A549 (cell line): Measurements from ENCODE around the gene RNF213. TPM values are rescaled to one million over a fixed set of nuclear protein-coding genes. Genes with fewer than 3 reads are reported as not detected.

ENCODE experiments used
- ATAC-seq, 2 experiments: fragments of 200-7000 bp in 1 of 2; fragments of >200 bp in 1 of 2; cut with Nextera tagmentation in 1 of 2; cut with Tn5 transposase in 1 of 2; 3 replicates each; pipeline versions ENCODE4 v1.8.0 to v1.9.1; 2018 to 2020; ENCODE audit warnings: mild to moderate bottlenecking in 1 of 2, moderate library complexity in 1 of 2
- CTCF ChIA-PET: fragments of 300-600 bp; sonication (Branson Sonifier 250); formaldehyde crosslinking; extraction: SDS; loops from one replicate; lab custom pipeline; 2021; ENCODE audit warnings: antibody characterized with exemption, inconsistent platforms; lab: Yijun Ruan, JAX
- POLR2A ChIA-PET: fragments of 350-600 bp; formaldehyde crosslinking; extraction: SDS; loops from one replicate; lab custom pipeline; 2021; ENCODE audit warnings: antibody characterized with exemption, inconsistent platforms; lab: Yijun Ruan, JAX
- DNase-seq, 2 experiments: peaks; one replicate each; pipeline versions ENCODE4 v3.0.0 to v3.0.0-alpha.2; 2011 to 2016; ENCODE audit warnings: low read depth in 1 of 2, low spot score in 1 of 2
- FAIRE-seq: peaks from 2 replicates; lab custom pipeline; 2011; peaks lifted over from hg19 to GRCh38; lab: Jason Lieb, UNC
- H3K27ac ChIP-seq, 2 experiments: fragments of >200 bp; sonication (Bioruptor Twin); formaldehyde crosslinking; 3 replicates each; pipeline ENCODE4 v1.5.1; 2016 to 2017
- H3K4me1 ChIP-seq: fragments of >200 bp; sonication (Bioruptor Twin); formaldehyde crosslinking; 3 replicates; pipeline ENCODE4 v1.6.1; 2016
- H3K4me2 ChIP-seq: fragments of >200 bp; sonication (Bioruptor Twin); formaldehyde crosslinking; 3 replicates; pipeline ENCODE4 v1.6.1; 2016
- H3K4me3 ChIP-seq: fragments of >200 bp; sonication (Bioruptor Twin); formaldehyde crosslinking; 3 replicates; pipeline ENCODE4 v1.5.1; 2016
- H3K9me3 ChIP-seq: fragments of >200 bp; sonication (Bioruptor Twin); formaldehyde crosslinking; 3 replicates; pipeline ENCODE4 v1.6.1; 2016
- ATOH8 ChIP-seq: fragments of 250-450 bp; sonication (Bioruptor Pico); IDR thresholded peaks from 2 replicates; pipeline ENCODE4 v1.5.0; 2020; ENCODE audit warnings: low read depth, mild to moderate bottlenecking, moderate library complexity
- BCL3 ChIP-seq: fragments of >200 bp; sonication (Bioruptor Twin); formaldehyde crosslinking; IDR thresholded peaks from 3 replicates; pipeline ENCODE4 v1.6.1; 2016
- CEBPB ChIP-seq, 2 experiments: fragments of >200 bp in 1 of 2; sonication (Bioruptor Twin) in 1 of 2; formaldehyde crosslinking in 1 of 2; IDR thresholded peaks; 2 replicates each; pipeline ENCODE4 v1.6.1; 2012 to 2016
- CHD2 ChIP-seq: fragments of 150-350 bp; IDR thresholded peaks from 2 replicates; pipeline ENCODE4 v1.6.1; 2014; ENCODE audit warnings: low read length; ENCODE audit not compliant: partially characterized antibody
- CTCF ChIP-seq: fragments of >200 bp; sonication (Bioruptor Twin); formaldehyde crosslinking; IDR thresholded peaks from 3 replicates; pipeline ENCODE4 v1.5.1; 2016
- E2F6 ChIP-seq: IDR thresholded peaks from 2 replicates; pipeline ENCODE4 v1.6.1; 2012; ENCODE audit warnings: low read depth, borderline replicate concordance
- EHF ChIP-seq: fragments of 250-450 bp; sonication (Bioruptor Pico); IDR thresholded peaks from 2 replicates; pipeline ENCODE4 v1.5.0; 2020; ENCODE audit warnings: mild to moderate bottlenecking
- EHMT2 ChIP-seq: fragments of 200-600 bp; sonication (generic); IDR thresholded peaks from 2 replicates; pipeline ENCODE4 v1.6.1; 2016; ENCODE audit warnings: antibody characterized with exemption, low read depth, mild to moderate bottlenecking, moderate library complexity
- ELK1 ChIP-seq: fragments of 150-350 bp; IDR thresholded peaks from 2 replicates; pipeline ENCODE4 v1.6.1; 2014; ENCODE audit warnings: low read depth, mild to moderate bottlenecking, low read length
- ESRRA ChIP-seq: fragments of 150-350 bp; IDR thresholded peaks from 2 replicates; pipeline ENCODE4 v1.6.1; 2014; ENCODE audit warnings: mild to moderate bottlenecking, low read length, borderline replicate concordance
- HOXA7 ChIP-seq: fragments of 250-450 bp; sonication (Bioruptor Pico); IDR thresholded peaks from 2 replicates; pipeline ENCODE4 v1.5.0; 2020; ENCODE audit warnings: mild to moderate bottlenecking, moderate library complexity
- HOXB13 ChIP-seq: fragments of 250-450 bp; sonication (Bioruptor Pico); IDR thresholded peaks from 2 replicates; pipeline ENCODE4 v1.5.0; 2020; ENCODE audit warnings: low read depth, mild to moderate bottlenecking, moderate library complexity
- JUN ChIP-seq, 2 experiments: fragments of >200 bp; sonication (Bioruptor Twin); formaldehyde crosslinking; IDR thresholded peaks; 2 replicates in 1 of 2; 3 replicates in 1 of 2; pipeline ENCODE4 v1.6.1; 2016 to 2017
- KDM1A ChIP-seq: fragments of 200-600 bp; sonication (generic); IDR thresholded peaks from 2 replicates; pipeline ENCODE4 v1.6.1; 2016; ENCODE audit warnings: low read depth, mild to moderate bottlenecking
- MAX ChIP-seq: IDR thresholded peaks from 2 replicates; pipeline ENCODE4 v1.6.1; 2012
- NPAS2 ChIP-seq: fragments of 250-450 bp; sonication (Bioruptor Pico); IDR thresholded peaks from 2 replicates; pipeline ENCODE4 v1.8.0; 2022; ENCODE audit warnings: mild to moderate bottlenecking, moderate library complexity, borderline replicate concordance
- RAD21 ChIP-seq, 2 experiments: fragments of >200 bp in 1 of 2; sonication (Bioruptor Twin) in 1 of 2; formaldehyde crosslinking in 1 of 2; IDR thresholded peaks in 1 of 2; conservative IDR thresholded peaks in 1 of 2; 2 replicates in 1 of 2; 3 replicates in 1 of 2; pipeline ENCODE4 v1.6.1; 2012 to 2018; ENCODE audit warnings: inconsistent platforms in 1 of 2
- SMC3 ChIP-seq: fragments of >200 bp; sonication (Bioruptor Twin); formaldehyde crosslinking; IDR thresholded peaks from 3 replicates; pipeline ENCODE4 v1.6.1; 2018; ENCODE audit warnings: inconsistent platforms
- SREBF2 ChIP-seq: fragments of 450-650 bp; IDR thresholded peaks from 2 replicates; pipeline ENCODE4 v1.6.1; 2014; ENCODE audit warnings: mild to moderate bottlenecking, moderate library complexity
- ZC3H11A ChIP-seq: fragments of 450-650 bp; IDR thresholded peaks from 2 replicates; pipeline ENCODE4 v1.6.1; 2014; ENCODE audit warnings: antibody characterized with exemption, mild to moderate bottlenecking
- ZFP36 ChIP-seq: fragments of 450-650 bp; IDR thresholded peaks from 2 replicates; pipeline ENCODE4 v1.6.1; 2014; ENCODE audit warnings: borderline replicate concordance; ENCODE audit not compliant: partially characterized antibody
- ZNF302 ChIP-seq: fragments of 250-450 bp; sonication (Bioruptor Pico); IDR thresholded peaks from 2 replicates; pipeline ENCODE4 v1.9.0; 2021; ENCODE audit warnings: inconsistent platforms, mild to moderate bottlenecking, moderate library complexity
- ZSCAN20 ChIP-seq: fragments of 250-450 bp; sonication (Bioruptor Pico); IDR thresholded peaks from 2 replicates; pipeline ENCODE4 v1.8.0; 2022; ENCODE audit warnings: mild to moderate bottlenecking, moderate library complexity
- WGBS: methylation state at CpG from one replicate; pipeline ENCODE4 v1.1.6; 2017; ENCODE audit errors: missing lambda C conversion rate; 5-methylcytosine and 5-hydroxymethylcytosine counted together
- polyA plus RNA-seq, 4 experiments: library from polyadenylated mRNA; depleted of rRNA in 3 of 4; stranded (reverse); fragments of >200 nt; fragmentation: RNase III in 1 of 4; extraction: RNeasy Plus Mini Kit Qiagen cat#74134 plus additional on column Dnase treatment in 1 of 4; gene quantifications; 2 replicates in 3 of 4; 3 replicates in 1 of 4; pipeline ENCODE4 v1.2.3, GENCODE V29; 2011 to 2017

Gene RNF213
- polyA plus RNA-seq, 2 of the 4 experiments (the other 2 are of a cell fraction): 59.1 to 127 TPM

GRCh38 chr17:80252871-80253270 lies 7.8 kb upstream of the RNF213 start:
- TF ChIP-seq SMC3: peak; percentile 88
- TF ChIP-seq BCL3: no peak
- no peak for TF ChIP-seq ELK1
- peak; percentile 62 for TF ChIP-seq MAX
- TF ChIP-seq ESRRA: no peak
- TF ChIP-seq ZC3H11A: no peak
- no peak for TF ChIP-seq HOXA7 (CRISPR knock-in tag)
- TF ChIP-seq KDM1A: no peak
- peak; percentile 77 for TF ChIP-seq CTCF
- peak; percentile 88 to 89 for TF ChIP-seq RAD21 (conservative IDR thresholded peaks at IDR 0.05 in 1 of 2, IDR thresholded peaks at IDR 0.05 in 1 of 2)
- CTCF ChIA-PET: interaction anchor here (0.6 to 5.7 kb wide), 32 partner anchors 10 to 494 kb away, joined by 3 to 46 read pairs (median 5); partner anchors contain the start of genes CBX2 and GAA
- 40% methylated on average over 13 of the region's 13 CpGs for WGBS
- Histone ChIP-seq H3K4me1 (peaks cover 54% of the 10 kb centered on the region), H3K4me2 (peak overlapping the region; percentile 29; the same call in 2 of the 3 replicates), H3K9me3 (no peaks in the 10 kb centered on the region), H3K4me3 (no peak overlapping the region), H3K27ac (peak overlapping the region; percentile 94 to 99)
- ATAC-seq (peak; percentile 81), DNase-seq (peak; percentile 88 to 93), FAIRE-seq (no peak)
- POLR2A ChIA-PET: no interaction called here

- H3K9me3 ChIP-seq: no peaks in the 10 kb centered on the region
- 88% methylated on average over 21 of the region's 21 CpGs for WGBS
- no peak for FAIRE-seq
Measured at GRCh38 chr17:80253631-80254395, 6.8 kb upstream of the RNF213 start.

GRCh38 chr17:80254396-80255251 lies 6.0 kb upstream of the RNF213 start:
- Histone ChIP-seq H3K27ac (peak overlapping the region; percentile 94 to 99), H3K4me1 (peaks cover 72% of the 10 kb centered on the region), H3K4me2 (peak overlapping the region; percentile 63), H3K4me3 (no peak overlapping the region), H3K9me3 (no peaks in the 10 kb centered on the region)
- ChIA-PET POLR2A (interaction anchor here (0.6 kb wide), 1 partner anchor 153 kb away, joined by 3 read pairs; the partner anchor contains the start of gene GAA), CTCF (interaction anchor here (1.7 to 5.7 kb wide), 7 partner anchors 12 to 249 kb away, joined by 3 to 46 read pairs (median 15); partner anchors contain the start of gene GAA)
- ATAC-seq (peak; percentile 90), DNase-seq (peak; percentile 97 to 99), FAIRE-seq (peak; percentile 100)
- WGBS: 14% methylated on average over 13 of the region's 13 CpGs
- peak; percentile 84 for TF ChIP-seq ATOH8 (CRISPR knock-in tag)
- TF ChIP-seq NPAS2 (CRISPR knock-in tag): no peak
- TF ChIP-seq E2F6: peak; percentile 76; the same call in 1 of the 2 replicates
- TF ChIP-seq MAX: peak; percentile 97
- no peak for TF ChIP-seq KDM1A
- no peak for TF ChIP-seq ZFP36
- peak; percentile 28 for TF ChIP-seq SMC3
- TF ChIP-seq SREBF2: no peak
- TF ChIP-seq JUN (IDR thresholded peaks at IDR 0.05): peak; percentile 95 to 96
- peak; percentile 33 for TF ChIP-seq CHD2
- peak; percentile 96 for TF ChIP-seq HOXB13 (CRISPR knock-in tag)
- peak in 1 of 2 experiments; percentile 82; a peak in 2 of 4 replicates for TF ChIP-seq CEBPB (IDR thresholded peaks at IDR 0.05)
- peak; percentile 93 for TF ChIP-seq EHF (CRISPR knock-in tag)
- peak; percentile 77 for TF ChIP-seq ZSCAN20 (CRISPR knock-in tag)
- peak; percentile 68; the same call in 1 of the 2 replicates for TF ChIP-seq ESRRA

More at GRCh38 chr17:80253631-80254395, 6.8 kb upstream of the RNF213 start:
- DNase-seq: no peak
- H3K4me1 ChIP-seq: peaks cover 64% of the 10 kb centered on the region
- ChIA-PET POLR2A (interaction anchor here (0.6 kb wide), 1 partner anchor 152 kb away, joined by 3 read pairs; the partner anchor contains the start of gene GAA), CTCF (interaction anchor here (0.6 to 5.7 kb wide), 33 partner anchors 9 to 495 kb away, joined by 3 to 46 read pairs (median 5); partner anchors contain the start of genes CBX2 and GAA)
- ATAC-seq: no peak
- H3K4me3 ChIP-seq: no peak overlapping the region
- TF ChIP-seq ZNF302 (CRISPR knock-in tag) (0 out of 2 replicates have a peak, but pooled peaks have one; percentile 8), EHMT2 (no peak)
- TF ChIP-seq, all 56 proteins: peak for 1
- Histone ChIP-seq H3K4me2 (peak overlapping the region; percentile 63), H3K27ac (peak overlapping the region; percentile 94 to 99)
